ENCODE data around the gene MCM3AP.
"Not testable (repeated sequence)": the region's sequence is repeated elsewhere in the genome, so short reads cannot be mapped to it uniquely, and the experiment has no call there.

The MCM3AP gene

GRCh38 chr21:46245213-46245915 lies 40.0 kb downstream of the MCM3AP start:
- no peak for DNase-seq (ENCODE audit: low read depth in 1 of 2, low spot score in 1 of 2)

- DNase-seq (ENCODE audit: low read depth in 1 of 2, low spot score in 1 of 2) = no peak
Measured at GRCh38 chr21:46244602-46245001, 40.8 kb downstream of the MCM3AP start.

- DNase-seq (ENCODE audit: low read depth in 1 of 2, low spot score in 1 of 2) = no peak
Measured at GRCh38 chr21:46243960-46244361, 41.5 kb downstream of the MCM3AP start.

GRCh38 chr21:46243325-46243724 lies 42.1 kb downstream of the MCM3AP start:
- no peak for DNase-seq (ENCODE audit: low read depth in 1 of 2, low spot score in 1 of 2)

GRCh38 chr21:46241577-46241976 lies 43.8 kb downstream of the MCM3AP start:
- DNase-seq (ENCODE audit: low read depth in 1 of 2, low spot score in 1 of 2) = not testable (repeated sequence)

- no peak for DNase-seq (ENCODE audit: low read depth in 1 of 2, low spot score in 1 of 2)
Measured at GRCh38 chr21:46239817-46240325, 45.5 kb downstream of the MCM3AP start.

GRCh38 chr21:46237474-46237873 lies 47.9 kb downstream of the MCM3AP start:
- DNase-seq (ENCODE audit: low read depth in 1 of 2, low spot score in 1 of 2) = no peak

GRCh38 chr21:46234436-46234950 lies 50.9 kb downstream of the MCM3AP start:
- no peak for DNase-seq (ENCODE audit: low read depth in 1 of 2, low spot score in 1 of 2)

- no peak for DNase-seq (ENCODE audit: low read depth in 1 of 2, low spot score in 1 of 2)
Measured at GRCh38 chr21:46229923-46230260, 55.5 kb downstream of the MCM3AP start.

- no peak for DNase-seq (ENCODE audit: low read depth in 1 of 2, low spot score in 1 of 2)
Measured at GRCh38 chr21:46229133-46229922, 56.1 kb downstream of the MCM3AP start.

GRCh38 chr21:46228345-46229051 lies 56.9 kb downstream of the MCM3AP start, which contains the start of gene LSS:
TSS of gene LSS (minus strand) at chr21:46228774. CDS start at chr21:46228745, 29 bp downstream.
- peak; percentile 96 to 98 for DNase-seq (ENCODE audit: low read depth in 1 of 2, low spot score in 1 of 2)

- no peak for DNase-seq (ENCODE audit: low read depth in 1 of 2, low spot score in 1 of 2)
Measured at GRCh38 chr21:46227811-46228344, 57.5 kb downstream of the MCM3AP start.

- DNase-seq (ENCODE audit: low read depth in 1 of 2, low spot score in 1 of 2) = no peak
Measured at GRCh38 chr21:46226920-46227599, 58.4 kb downstream of the MCM3AP start.

GRCh38 chr21:46226146-46226545 lies 59.3 kb downstream of the MCM3AP start:
- DNase-seq (ENCODE audit: low read depth in 1 of 2, low spot score in 1 of 2) = no peak

GRCh38 chr21:46223661-46224060 lies 61.8 kb downstream of the MCM3AP start:
- not testable (repeated sequence) for DNase-seq (ENCODE audit: low read depth in 1 of 2, low spot score in 1 of 2)

GRCh38 chr21:46223217-46223616 lies 62.2 kb downstream of the MCM3AP start:
- DNase-seq (ENCODE audit: low read depth in 1 of 2, low spot score in 1 of 2) = no peak

- DNase-seq (ENCODE audit: low read depth in 1 of 2, low spot score in 1 of 2) = no peak
Measured at GRCh38 chr21:46222436-46223116, 62.8 kb downstream of the MCM3AP start.

GRCh38 chr21:46221664-46222435 lies 63.6 kb downstream of the MCM3AP start:
- DNase-seq (ENCODE audit: low read depth in 1 of 2, low spot score in 1 of 2) = no peak

- DNase-seq (ENCODE audit: low read depth in 1 of 2, low spot score in 1 of 2) = no peak
Measured at GRCh38 chr21:46220847-46221246, 64.6 kb downstream of the MCM3AP start.

Data from activated T-helper 1 cell treated with anti-CD3 and anti-CD28 coated beads, Interleukin-2, amount 50 U/mL, for 16 hours (primary cell).